A673 (cell line): ENCODE results near the gene EXOSC2. TPM values are rescaled to one million over a fixed set of nuclear protein-coding genes. Genes with fewer than 3 reads are reported as not detected.

Experiments
- BruUV-seq: library from RNA; stranded (reverse); fragments of 400-500 nt; replicated peaks from 2 replicates; lab custom pipeline; 2021; lab: Mats Ljungman, UMichigan
- CTCF ChIA-PET: fragments of 300-600 bp; sonication (Branson Sonifier 250); formaldehyde crosslinking; loops from one replicate; lab custom pipeline; 2022; ENCODE audit warnings: antibody characterized with exemption; lab: Charles Lee
- POLR2A ChIA-PET: fragments of 300-600 bp; sonication (Branson Sonifier 250); formaldehyde crosslinking; loops from one replicate; lab custom pipeline; 2022; ENCODE audit warnings: antibody characterized with exemption; ENCODE audit not compliant: low non-redundant PET; lab: Charles Lee
- DNase-seq: peaks from one replicate; pipeline ENCODE4 v3.0.0-alpha.2; 2015; ENCODE audit warnings: low spot score
- H3K27ac ChIP-seq: fragments of 200-600 bp; sonication (generic); 2 replicates; pipeline ENCODE4 v1.5.1; 2016; ENCODE audit warnings: mixed run types, low read depth, mild to moderate bottlenecking, mixed read lengths, antibody characterized with exemption, low read length; ENCODE audit not compliant: poor library complexity, severe bottlenecking
- H3K27me3 ChIP-seq: fragments of 200-600 bp; sonication (generic); replicated peaks from 2 replicates; pipeline ENCODE4 v1.6.1; 2017; ENCODE audit warnings: mixed run types, low read depth, mild to moderate bottlenecking, mixed read lengths, antibody characterized with exemption, low read length; ENCODE audit not compliant: insufficient read depth, poor library complexity
- H3K36me3 ChIP-seq: fragments of 200-600 bp; sonication (generic); 2 replicates; pipeline ENCODE4 v1.6.1; 2016; ENCODE audit warnings: mixed run types, mild to moderate bottlenecking, mixed read lengths, antibody characterized with exemption, low read length; ENCODE audit not compliant: insufficient read depth, poor library complexity, severe bottlenecking
- H3K4me1 ChIP-seq: fragments of 200-600 bp; sonication (generic); 2 replicates; pipeline ENCODE4 v1.6.1; 2017; ENCODE audit warnings: mixed run types, mild to moderate bottlenecking, mixed read lengths, antibody characterized with exemption, low read length; ENCODE audit not compliant: insufficient read depth, poor library complexity, severe bottlenecking
- H3K4me3 ChIP-seq: fragments of 200-600 bp; sonication (generic); 2 replicates; pipeline ENCODE4 v1.5.1; 2016; ENCODE audit warnings: low read depth, mixed run types, mild to moderate bottlenecking, mixed read lengths, low read length; ENCODE audit not compliant: poor library complexity, severe bottlenecking
- H3K9me3 ChIP-seq: fragments of 200-600 bp; sonication (generic); 2 replicates; pipeline ENCODE4 v1.6.1; 2016; ENCODE audit warnings: mixed run types, low read depth, mild to moderate bottlenecking, mixed read lengths, antibody characterized with exemption, low read length; ENCODE audit not compliant: poor library complexity, severe bottlenecking
- CTCF ChIP-seq: fragments of 300-800, 200-600 bp; sonication (generic); conservative IDR thresholded peaks from 2 replicates; pipeline ENCODE4 v1.5.1; 2017; ENCODE audit warnings: low read depth, mild to moderate bottlenecking, antibody characterized with exemption, low read length, moderate library complexity, mixed read lengths
- EZH2 ChIP-seq: fragments of 200-600 bp; sonication (generic); IDR thresholded peaks from 2 replicates; pipeline ENCODE4 v1.6.1; 2017; ENCODE audit warnings: borderline replicate concordance, low read depth, mild to moderate bottlenecking, mixed read lengths, antibody characterized with exemption, low read length; ENCODE audit not compliant: poor library complexity, severe bottlenecking
- intact Hi-C: fragments of 100-400 bp; cut with micrococcal nuclease; formaldehyde crosslinking; loops from one replicate; pipeline ENCODE4 v1.10.0; 2022; ENCODE audit not compliant: unreplicated experiment
- total RNA-seq: library from RNA; stranded (reverse); gene quantifications from 2 replicates; pipeline ENCODE4 v1.2.3, GENCODE V29; 2021

Gene EXOSC2
- total RNA-seq, 1 experiment from 2014 or later: 109 TPM

DNA sequence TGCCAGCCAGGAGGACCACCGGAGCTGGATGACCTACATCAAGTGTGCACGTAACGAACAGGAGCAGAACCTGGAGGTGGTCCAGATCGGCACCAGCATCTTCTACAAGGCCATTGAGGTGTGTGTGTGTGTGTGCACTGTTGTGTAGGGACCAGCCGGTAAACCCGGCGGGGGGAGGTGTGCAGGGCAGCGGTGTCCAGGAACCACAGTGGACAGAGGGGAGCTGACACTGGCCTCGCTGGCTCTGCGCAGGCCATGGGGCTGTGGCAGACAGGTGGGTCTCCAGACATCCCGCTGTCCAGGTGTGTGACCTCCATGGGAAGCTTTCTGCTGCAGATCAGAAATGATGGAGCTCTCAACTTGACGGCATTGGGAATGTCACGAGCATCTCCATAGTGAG lies 25.4 kb upstream of the EXOSC2 start:
- ChIA-PET POLR2A (no interaction called here), CTCF (no interaction called here)
- no peaks in the 10 kb centered on the region for H3K36me3 ChIP-seq
- H3K9me3 ChIP-seq: no peaks in the 10 kb centered on the region
- TF ChIP-seq CTCF (no peak), EZH2 (no peak)
- BruUV-seq: no TSS peak
- H3K4me3 ChIP-seq: no peak overlapping the region
- no peak for DNase-seq
- H3K27ac ChIP-seq: no peak overlapping the region
- H3K4me1 ChIP-seq: peaks cover 19% of the 10 kb centered on the region
- peaks cover 51% of the 10 kb centered on the region for H3K27me3 ChIP-seq
- intact Hi-C loops: no loop called here

- Histone ChIP-seq H3K36me3 (no peaks in the 10 kb centered on the region), H3K4me1 (peaks cover 17% of the 10 kb centered on the region), H3K4me3 (no peak overlapping the region), H3K27ac (no peak overlapping the region), H3K9me3 (no peaks in the 10 kb centered on the region), H3K27me3 (peaks cover 47% of the 10 kb centered on the region)
- CTCF ChIA-PET: no interaction called here
- no TSS peak for BruUV-seq
- TF ChIP-seq CTCF (no peak), EZH2 (no peak)
- intact Hi-C loops: no loop called here
- POLR2A ChIA-PET: no interaction called here
- no peak for DNase-seq
Observed at GRCh38 chr9:130668659-130669058, 24.9 kb upstream of the EXOSC2 start.

DNA sequence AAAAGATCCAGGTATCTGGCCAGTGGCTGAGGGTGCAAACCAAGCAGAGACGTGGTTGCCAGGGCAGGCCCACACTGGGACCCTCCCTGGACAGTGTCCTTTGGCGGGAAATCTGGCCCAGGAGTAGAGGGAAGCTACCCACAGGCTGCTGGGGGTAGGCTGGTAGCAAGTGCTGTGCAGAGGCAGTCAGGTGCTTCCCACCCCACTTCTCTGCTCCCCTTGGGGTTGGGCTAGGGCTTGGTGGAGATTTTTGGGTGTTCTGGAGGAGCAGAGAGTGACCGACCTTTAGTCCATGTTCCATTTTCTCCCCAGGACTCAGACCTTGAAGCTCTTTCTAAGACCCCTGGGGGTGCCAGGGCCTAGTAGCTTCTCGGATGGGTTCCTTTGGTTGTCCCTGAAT lies 23.6 kb upstream of the EXOSC2 start:
- peaks cover 9% of the 10 kb centered on the region for H3K4me1 ChIP-seq
- ChIA-PET CTCF (no interaction called here), POLR2A (interaction anchor here (0.7 kb wide), 1 partner anchor 934 kb away, joined by 7 read pairs; no protein-coding TSS in a partner anchor)
- intact Hi-C loops: no loop called here
- H3K27ac ChIP-seq: no peak overlapping the region
- H3K27me3 ChIP-seq: peaks cover 34% of the 10 kb centered on the region
- H3K36me3 ChIP-seq: no peaks in the 10 kb centered on the region
- H3K4me3 ChIP-seq: no peak overlapping the region
- no peak for DNase-seq
- no peaks in the 10 kb centered on the region for H3K9me3 ChIP-seq
- no TSS peak for BruUV-seq
- TF ChIP-seq EZH2: no peak
- TF ChIP-seq CTCF: no peak
